ENCODE data around the gene STX8. TPM values are rescaled to one million over a fixed set of nuclear protein-coding genes. Genes with fewer than 3 reads are reported as not detected.

Gene STX8
- polyA plus RNA-seq, 1 of the 3 experiments (the other 2 are of a cell fraction), result 51.3 TPM

- no peaks in the 10 kb centered on the region for H3K9me2 ChIP-seq
- H3K36me3 ChIP-seq (replicated peaks in 1 of 2; ENCODE audit: control insufficient read depth in 1 of 2, insufficient read depth in 2 of 2, low read length in 1 of 2), result no peaks in the 10 kb centered on the region
- ChIA-PET POLR2A (no interaction called here), CTCF (interaction anchor here (1.0 kb wide), 1 partner anchor 39 kb away, joined by 3 read pairs; no protein-coding TSS in a partner anchor)
- no peaks in the 10 kb centered on the region for H3K79me2 ChIP-seq (ENCODE audit: insufficient read depth)
- DNase-seq, result no peak
- H3F3A ChIP-seq (replicated peaks; ENCODE audit: insufficient read depth), result no peaks in the 10 kb centered on the region
- peaks cover 0 to 6% of the 10 kb centered on the region in 2 experiments; a peak in 2 of 4 replicates for H3K4me1 ChIP-seq (ENCODE audit: control insufficient read depth in 1 of 2, insufficient read depth in 2 of 2, low read depth in 1 of 2, low read length in 1 of 2)
- no peak overlapping the region for H3K4me2 ChIP-seq
- no peaks in the 10 kb centered on the region for H3K27me3 ChIP-seq (ENCODE audit: insufficient read depth)
- no peak overlapping the region for H3K4me3 ChIP-seq (ENCODE audit: low read depth in 2 of 2, low read length in 1 of 2)
- H3K9ac ChIP-seq, result no peak overlapping the region
- 94% methylated on average over 14 of the region's 14 CpGs for WGBS (ENCODE audit: low lambda C conversion rate)
- TF ChIP-seq FOXJ3 (CRISPR knock-in tag; IDR thresholded peaks at IDR 0.05), result no peak
- TF ChIP-seq ELF1 (IDR thresholded peaks at IDR 0.05), result no peak
- TF ChIP-seq MAX (IDR thresholded peaks at IDR 0.05; ENCODE audit: low read depth), result no peak
- TF ChIP-seq SIN3A (IDR thresholded peaks at IDR 0.05; ENCODE audit: borderline replicate concordance, low read depth, low read length), result no peak
- no peak for TF ChIP-seq CHD2 (IDR thresholded peaks at IDR 0.05; ENCODE audit: low read length, partially characterized antibody)
- no peak for TF ChIP-seq ZBTB33 (IDR thresholded peaks at IDR 0.05; ENCODE audit: borderline replicate concordance, low read depth)
- no peak for TF ChIP-seq MEF2A (IDR thresholded peaks at IDR 0.05; ENCODE audit: borderline replicate concordance, low read depth)
- no peak for TF ChIP-seq PBX3 (IDR thresholded peaks at IDR 0.05)
- no peak for TF ChIP-seq IRF3 (IDR thresholded peaks at IDR 0.05; ENCODE audit: low read depth, low read length)
- no peak for TF ChIP-seq USF1 (IDR thresholded peaks at IDR 0.05; ENCODE audit: borderline replicate concordance, low read depth)
- TF ChIP-seq RAD21 (IDR thresholded peaks at IDR 0.05; ENCODE audit: low read length), result no peak
- TF ChIP-seq EZH2phosphoT487 (IDR thresholded peaks at IDR 0.05; ENCODE audit: borderline replicate concordance, low read depth), result no peak
- TF ChIP-seq SMC3 (IDR thresholded peaks at IDR 0.05; ENCODE audit: low read depth, low read length), result no peak
- no peak for TF ChIP-seq GABPA (IDR thresholded peaks at IDR 0.05; ENCODE audit: low read depth)
- no peak for TF ChIP-seq NRF1 (IDR thresholded peaks at IDR 0.05; ENCODE audit: low read depth, low read length)
- TF ChIP-seq MXI1 (IDR thresholded peaks at IDR 0.05; ENCODE audit: low read depth, low read length), result no peak
- TF ChIP-seq POLR2AphosphoS5 (IDR thresholded peaks at IDR 0.05; ENCODE audit: low read depth, low read length), result no peak
- no peak overlapping the region for H3K27ac ChIP-seq (ENCODE audit: low read depth in 2 of 2, low read length in 1 of 2)
- H3K9me3 ChIP-seq, result no peaks in the 10 kb centered on the region
- no peak overlapping the region for H2AFZ ChIP-seq (ENCODE audit: low read depth)
- no peaks in the 10 kb centered on the region for H4K20me1 ChIP-seq (ENCODE audit: insufficient read depth)
Observed at GRCh38 chr17:9285602-9286427, 289.8 kb downstream of the STX8 start.

Measured in SK-N-SH (cell line).